Thyroid gland (tissue), 4 donors: ENCODE results near the gene NR3C2. TPM values are rescaled to one million over a fixed set of nuclear protein-coding genes. Genes with fewer than 3 reads are reported as not detected.
A peak's percentile ranks its signal among the peaks of the same experiment; 100 is the strongest.

Experiments used
- DNase-seq, 2 donors: peaks; one replicate each; pipeline ENCODE4 v3.0.0-alpha.2; 2019
- H3K27ac ChIP-seq, 3 donors: fragments of 200-600 bp; sonication (generic); 1 replicate in 2 of 3; 2 replicates in 1 of 3; pipeline ENCODE4 v1.5.1; 2016 to 2019; ENCODE audit warnings: mild to moderate bottlenecking in 1 of 3, moderate library complexity in 1 of 3
- H3K27me3 ChIP-seq: fragments of 200-600 bp; sonication (generic); one replicate; pipeline ENCODE4 v1.5.1; 2019
- H3K36me3 ChIP-seq, 2 donors: fragments of 200-600 bp; sonication (generic); one replicate each; pipeline ENCODE4 v1.5.1; 2016 to 2019
- H3K4me1 ChIP-seq, 2 donors: fragments of 200-600 bp; sonication (generic); one replicate each; pipeline ENCODE4 v1.5.1; 2017 to 2019
- H3K4me3 ChIP-seq, 3 donors: fragments of 200-600 bp; sonication (generic); replicated peaks in 1 of 3; 1 replicate in 2 of 3; 2 replicates in 1 of 3; pipeline ENCODE4 v1.5.1; 2016; ENCODE audit warnings: mild to moderate bottlenecking in 1 of 3
- H3K9me3 ChIP-seq: fragments of 200-600 bp; sonication (generic); one replicate; pipeline ENCODE4 v1.5.1; 2017
- CTCF ChIP-seq, 6 experiments: fragments of 200-600 bp in 3 of 6; fragments of 450-650 bp in 3 of 6; sonication (generic) in 3 of 6; IDR thresholded peaks; one replicate each; pipeline ENCODE4 v1.5.1; 2016 to 2019; ENCODE audit warnings: antibody characterized with exemption in 6 of 6, mild to moderate bottlenecking in 2 of 6, inconsistent platforms in 1 of 6, moderate library complexity in 1 of 6
- POLR2A ChIP-seq, 2 donors: fragments of 450-650 bp; IDR thresholded peaks; one replicate each; pipeline ENCODE4 v1.6.1; 2017; ENCODE audit warnings: antibody characterized with exemption in 2 of 2, mild to moderate bottlenecking in 2 of 2, moderate library complexity in 1 of 2
- WGBS, 2 donors: methylation state at CpG; one replicate each; pipeline ENCODE4 v1.1.5; 2017; 5-methylcytosine and 5-hydroxymethylcytosine counted together
- intact Hi-C: fragments of 100-400 bp; cut with DNase I; formaldehyde crosslinking; loops from one replicate; pipeline ENCODE4 v1.15.1; 2023
- total RNA-seq, 4 donors: library from RNA; depleted of rRNA; stranded (reverse); fragments of >200 nt; gene quantifications; one replicate each; pipeline ENCODE4 v1.2.3, GENCODE V29; 2016

NR3C2 gene
- total RNA-seq, 4 donors from 2014 or later: 51.6 to 161 (median 72.3) TPM

GRCh38 chr4:148391056-148391455 lies 51.2 kb downstream of the NR3C2 start:
- TF ChIP-seq POLR2A (IDR thresholded peaks at IDR 0.05): no peak
- TF ChIP-seq CTCF (IDR thresholded peaks at IDR 0.05): no peak
- 36 to 39% methylated on average over 1 of the region's 1 CpG for WGBS, 2 donors

DNA sequence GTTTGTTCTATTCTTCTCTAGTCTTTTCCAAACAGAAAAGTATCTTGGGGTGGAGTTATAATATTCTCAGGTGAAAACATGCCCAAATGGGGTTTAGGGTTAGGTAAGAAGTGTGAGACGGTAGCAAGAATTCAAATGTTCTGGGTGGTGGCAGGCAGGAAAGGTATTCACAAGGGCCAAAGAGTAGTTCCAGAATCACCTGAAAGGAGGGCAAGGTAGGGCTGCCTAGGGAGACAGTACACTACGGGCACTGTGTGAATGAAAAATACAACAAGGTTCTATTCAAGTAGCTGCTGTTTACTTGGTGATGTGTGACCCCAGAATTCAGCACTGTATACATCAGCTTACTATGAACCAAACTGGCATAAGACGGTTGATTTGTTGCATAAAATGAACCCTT lies 51.9 kb downstream of the NR3C2 start:
- no peak overlapping the region for H3K27ac ChIP-seq
- peaks cover 9% of the 10 kb centered on the region in 2 donors for H3K4me1 ChIP-seq
- DNase-seq: no peak
- H3K27me3 ChIP-seq: no peaks in the 10 kb centered on the region
- TF ChIP-seq CTCF (IDR thresholded peaks at IDR 0.05): no peak
- no peak for TF ChIP-seq POLR2A (IDR thresholded peaks at IDR 0.05)
- H3K9me3 ChIP-seq: no peaks in the 10 kb centered on the region
- H3K36me3 ChIP-seq: no peaks in the 10 kb centered on the region
- intact Hi-C loops: no loop called here
- WGBS, 2 donors: 85 to 91% methylated on average over 3 of the region's 3 CpGs
- no peak overlapping the region for H3K4me3 ChIP-seq

More at GRCh38 chr4:148391056-148391455, 51.2 kb downstream of the NR3C2 start:
- intact Hi-C loops: no loop called here
- H3K4me1 ChIP-seq: peaks cover 5 to 9% of the 10 kb centered on the region in 2 donors
- no peak for DNase-seq
- no peak overlapping the region for H3K27ac ChIP-seq
- no peaks in the 10 kb centered on the region for H3K27me3 ChIP-seq
- H3K36me3 ChIP-seq: no peaks in the 10 kb centered on the region
- H3K4me3 ChIP-seq: no peak overlapping the region
- no peaks in the 10 kb centered on the region for H3K9me3 ChIP-seq

- H3K4me3 ChIP-seq: no peak overlapping the region
- TF ChIP-seq POLR2A (IDR thresholded peaks at IDR 0.05) (no peak), CTCF (IDR thresholded peaks at IDR 0.05) (no peak)
- no peaks in the 10 kb centered on the region for H3K27me3 ChIP-seq
- no peak for DNase-seq
- no peak overlapping the region for H3K27ac ChIP-seq
- H3K9me3 ChIP-seq: no peaks in the 10 kb centered on the region
- intact Hi-C loops: no loop called here
- 95% methylated on average over 4 of the region's 4 CpGs for WGBS, 2 donors
- H3K36me3 ChIP-seq: no peaks in the 10 kb centered on the region
- peaks cover 0 to 3% of the 10 kb centered on the region in 2 donors for H3K4me1 ChIP-seq
Measured at GRCh38 chr4:148380291-148380690, 61.9 kb downstream of the NR3C2 start.

DNA sequence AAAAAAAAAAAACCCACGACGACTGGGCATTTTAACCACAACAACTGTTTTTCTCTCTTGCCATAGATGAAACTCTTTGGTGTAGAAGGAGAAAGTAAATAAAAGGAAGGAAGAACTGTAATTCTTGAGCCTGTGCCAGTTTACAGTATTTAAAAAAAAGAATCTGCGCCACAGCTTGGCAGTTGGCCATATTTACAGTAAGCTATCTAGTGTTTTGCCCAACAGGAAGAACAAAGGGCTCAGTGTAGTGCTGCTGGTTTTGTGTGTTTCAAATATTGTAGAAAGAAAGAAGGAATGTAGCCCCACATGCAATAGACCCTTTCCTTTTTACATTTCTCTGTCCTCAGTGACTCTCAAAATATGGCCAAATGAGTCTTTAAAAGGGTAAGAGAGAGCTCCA lies 66.1 kb downstream of the NR3C2 start:
- TF ChIP-seq POLR2A (IDR thresholded peaks at IDR 0.05) (no peak), CTCF (IDR thresholded peaks at IDR 0.05) (no peak)
- peak; percentile 18 to 45 for DNase-seq
- peaks cover 0 to 13% of the 10 kb centered on the region in 2 donors for H3K4me1 ChIP-seq
- H3K4me3 ChIP-seq: peak overlapping the region in 1 of 3 donors; percentile 6
- intact Hi-C loops: no loop called here
- WGBS, 2 donors: 12 to 16% methylated on average over 3 of the region's 3 CpGs
- no peaks in the 10 kb centered on the region for H3K27me3 ChIP-seq
- no peaks in the 10 kb centered on the region for H3K9me3 ChIP-seq
- H3K36me3 ChIP-seq: no peaks in the 10 kb centered on the region
- H3K27ac ChIP-seq: peak overlapping the region in 1 of 3 donors; percentile 4

DNA sequence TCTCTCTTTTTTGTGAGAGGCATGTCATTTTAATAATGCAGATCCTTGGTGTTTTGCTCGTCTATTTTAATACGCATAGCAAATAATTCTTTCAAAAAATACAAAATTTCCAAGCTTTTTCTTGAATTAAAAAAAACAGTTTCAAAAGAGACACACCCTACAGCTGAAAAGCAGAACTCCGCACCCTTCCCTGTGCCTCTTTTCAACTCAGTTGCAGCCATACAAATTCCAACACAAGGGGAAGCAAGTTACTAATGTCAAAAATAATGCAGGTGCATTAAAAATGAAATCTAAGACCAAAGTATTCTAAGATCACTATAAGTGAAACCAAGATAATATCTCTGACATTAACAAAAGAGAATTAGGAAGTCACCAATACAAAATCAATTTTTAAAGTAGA lies 66.6 kb downstream of the NR3C2 start:
- DNase-seq: no peak
- 87 to 89% methylated on average over 3 of the region's 3 CpGs for WGBS, 2 donors
- Histone ChIP-seq H3K27me3 (no peaks in the 10 kb centered on the region), H3K9me3 (no peaks in the 10 kb centered on the region), H3K4me3 (no peak overlapping the region), H3K27ac (no peak overlapping the region), H3K36me3 (no peaks in the 10 kb centered on the region), H3K4me1 (peaks cover 0 to 13% of the 10 kb centered on the region in 2 donors)
- no peak for TF ChIP-seq CTCF (IDR thresholded peaks at IDR 0.05)
- no peak for TF ChIP-seq POLR2A (IDR thresholded peaks at IDR 0.05)
- intact Hi-C loops: no loop called here
